GM12878 (cell line): ENCODE data around the gene TMC6. TPM values are rescaled to one million over a fixed set of nuclear protein-coding genes. Genes with fewer than 3 reads are reported as not detected.

ENCODE experiments used
- ATAC-seq: fragments of 200-7000 bp; cut with Tn5 transposase; 3 replicates; pipeline ENCODE4 v1.9.1; 2020; ENCODE audit warnings: mild to moderate bottlenecking, moderate library complexity
- BruUV-seq: library from RNA; stranded (reverse); fragments of 400-500 nt; replicated peaks from 2 replicates; lab custom pipeline; 2021; lab: Mats Ljungman, UMichigan
- CTCF ChIA-PET: fragments of 300-600 bp; sonication (Branson Sonifier 250); formaldehyde crosslinking; extraction: SDS; loops from one replicate; lab custom pipeline; 2021; ENCODE audit warnings: inconsistent platforms; lab: Yijun Ruan, JAX
- POLR2A ChIA-PET: fragments of 350-600 bp; formaldehyde crosslinking; extraction: SDS; loops from one replicate; lab custom pipeline; 2021; ENCODE audit warnings: inconsistent platforms; lab: Charles Lee
- RAD21 ChIA-PET: fragments of 300-600 bp; sonication (Branson Sonifier 250); formaldehyde crosslinking; loops from one replicate; lab custom pipeline; 2023; ENCODE audit warnings: antibody characterized with exemption; ENCODE audit not compliant: unreplicated experiment; lab: Charles Lee
- SMC1A ChIA-PET: fragments of 300-600 bp; sonication (Branson Sonifier 250); formaldehyde crosslinking; loops from one replicate; lab custom pipeline; 2023; ENCODE audit not compliant: unreplicated experiment, uncharacterized antibody; lab: Charles Lee
- DNase-seq: peaks from one replicate; pipeline ENCODE4 v3.0.0-alpha.2; 2011; ENCODE audit warnings: low read depth, low spot score
- FAIRE-seq: peaks from 3 replicates; lab custom pipeline; 2011; peaks lifted over from hg19 to GRCh38; lab: Jason Lieb, UNC
- H2AFZ ChIP-seq: 2 replicates; pipeline ENCODE4 v1.6.0; 2011; ENCODE audit warnings: low read depth, low read length, control low read depth; ENCODE audit not compliant: control insufficient read depth
- H3K27ac ChIP-seq: 2 replicates; pipeline ENCODE4 v1.5.1; 2011; ENCODE audit warnings: control low read depth; ENCODE audit not compliant: control insufficient read depth, insufficient read depth
- H3K27me3 ChIP-seq, 2 experiments: replicated peaks in 1 of 2; 2 replicates each; pipeline versions ENCODE4 v1.6.0 to v1.6.1; 2011; ENCODE audit warnings: low read length in 1 of 2; ENCODE audit not compliant: control insufficient read depth in 2 of 2, insufficient read depth in 2 of 2
- H3K36me3 ChIP-seq, 2 experiments: 2 replicates each; pipeline ENCODE4 v1.5.1; 2011; ENCODE audit warnings: low read length in 1 of 2; ENCODE audit not compliant: control insufficient read depth in 2 of 2, insufficient read depth in 2 of 2
- H3K4me1 ChIP-seq: 2 replicates; pipeline ENCODE4 v1.6.1; 2011; ENCODE audit warnings: mild to moderate bottlenecking, low read length, moderate library complexity, mixed read lengths; ENCODE audit not compliant: control insufficient read depth, insufficient read depth
- H3K4me2 ChIP-seq: 2 replicates; pipeline ENCODE4 v1.6.0; 2011; ENCODE audit warnings: control low read depth; ENCODE audit not compliant: control insufficient read depth, insufficient read depth
- H3K4me3 ChIP-seq: fragments of 200-600 bp; sonication (generic); 2 replicates; pipeline ENCODE4 v1.5.1; 2016
- H3K79me2 ChIP-seq: 2 replicates; pipeline ENCODE4 v1.6.0; 2011; ENCODE audit warnings: low read length; ENCODE audit not compliant: control insufficient read depth, insufficient read depth
- H3K9ac ChIP-seq: 2 replicates; pipeline ENCODE4 v1.8.0; 2011; ENCODE audit warnings: low read length, control low read depth, mixed read lengths; ENCODE audit not compliant: control insufficient read depth, insufficient read depth
- H3K9me3 ChIP-seq: replicated peaks from 3 replicates; pipeline ENCODE4 v1.5.1; 2011; ENCODE audit warnings: mild to moderate bottlenecking, low read length; ENCODE audit not compliant: control insufficient read depth, insufficient read depth
- H4K20me1 ChIP-seq: 2 replicates; pipeline ENCODE4 v1.6.0; 2011; ENCODE audit not compliant: control insufficient read depth, insufficient read depth
- ATF2 ChIP-seq: IDR thresholded peaks from 2 replicates; pipeline ENCODE4 v1.6.1; 2012; ENCODE audit warnings: low read length, inconsistent platforms
- ATF3 ChIP-seq: IDR thresholded peaks from 2 replicates; pipeline ENCODE4 v1.6.1; 2011; ENCODE audit warnings: low read depth, mild to moderate bottlenecking, low read length, moderate library complexity, borderline replicate concordance; ENCODE audit errors: extremely low read depth
- CBFB ChIP-seq: IDR thresholded peaks from 2 replicates; pipeline ENCODE4 v1.6.1; 2016; ENCODE audit warnings: antibody characterized with exemption, low read depth
- CEBPB ChIP-seq, 2 experiments: fragments of 150-350 bp in 1 of 2; IDR thresholded peaks; 2 replicates each; pipeline ENCODE4 v1.6.1; 2012 to 2014; ENCODE audit warnings: low read depth in 2 of 2, low read length in 2 of 2, borderline replicate concordance in 1 of 2, inconsistent platforms in 1 of 2
- CHD1 ChIP-seq: IDR thresholded peaks from 2 replicates; pipeline ENCODE4 v1.6.1; 2012; ENCODE audit warnings: low read depth, low read length, improper control_type of control experiment
- DPF2 ChIP-seq: fragments of 450-650 bp; IDR thresholded peaks from 2 replicates; pipeline ENCODE4 v1.6.1; 2017; ENCODE audit warnings: mild to moderate bottlenecking
- GABPA ChIP-seq: IDR thresholded peaks from 2 replicates; pipeline ENCODE4 v1.6.1; 2014; ENCODE audit warnings: antibody characterized with exemption, low read depth, mild to moderate bottlenecking, inconsistent platforms
- GATAD2B ChIP-seq: fragments of 450-650 bp; conservative IDR thresholded peaks from 2 replicates; pipeline ENCODE4 v1.6.1; 2017; ENCODE audit warnings: low read depth, mild to moderate bottlenecking, moderate library complexity
- IKZF1 ChIP-seq: fragments of 450-650 bp; conservative IDR thresholded peaks from 2 replicates; pipeline ENCODE4 v1.6.1; 2017; ENCODE audit warnings: antibody characterized with exemption, mild to moderate bottlenecking
- KAT2A ChIP-seq: conservative IDR thresholded peaks from 2 replicates; pipeline ENCODE4 v1.6.1; 2011; ENCODE audit warnings: low read depth, low read length; ENCODE audit not compliant: control insufficient read depth
- MTA3 ChIP-seq: IDR thresholded peaks from 2 replicates; pipeline ENCODE4 v1.6.1; 2012; ENCODE audit warnings: low read length, inconsistent platforms, borderline replicate concordance
- NFYA ChIP-seq: IDR thresholded peaks from 2 replicates; pipeline ENCODE4 v1.6.1; 2011; ENCODE audit warnings: low read depth, mild to moderate bottlenecking, low read length, improper control_type of control experiment, borderline replicate concordance
- NR2F1 ChIP-seq: fragments of 450-650 bp; conservative IDR thresholded peaks from 2 replicates; pipeline ENCODE4 v1.6.1; 2017; ENCODE audit warnings: mild to moderate bottlenecking
- POLR2AphosphoS5 ChIP-seq: IDR thresholded peaks from 2 replicates; pipeline ENCODE4 v1.6.1; 2011; ENCODE audit warnings: mild to moderate bottlenecking, low read length, inconsistent platforms
- SMARCA5 ChIP-seq: fragments of 450-650 bp; IDR thresholded peaks from 2 replicates; pipeline ENCODE4 v1.6.1; 2017; ENCODE audit warnings: mild to moderate bottlenecking
- SRF ChIP-seq, 2 experiments: IDR thresholded peaks; 2 replicates each; pipeline ENCODE4 v1.6.1; 2011; ENCODE audit warnings: low read depth in 2 of 2, low read length in 2 of 2, mild to moderate bottlenecking in 1 of 2, moderate library complexity in 1 of 2
- STAT3 ChIP-seq: IDR thresholded peaks from 2 replicates; pipeline ENCODE4 v1.6.1; 2011; ENCODE audit warnings: low read depth, low read length, improper control_type of control experiment
- SUZ12 ChIP-seq: fragments of 200-600 bp; sonication (generic); IDR thresholded peaks from one replicate; pipeline ENCODE4 v1.6.1; 2018; ENCODE audit warnings: antibody characterized with exemption, mild to moderate bottlenecking; ENCODE audit not compliant: unreplicated experiment
- WGBS: methylation state at CpG from one replicate; pipeline ENCODE4 v1.1.6; 2016; ENCODE audit warnings: low lambda C conversion rate; ENCODE audit not compliant: insufficient replicate concordance, insufficient coverage; ENCODE audit errors: missing lambda C conversion rate; 5-methylcytosine and 5-hydroxymethylcytosine counted together
- in situ Hi-C: fragments of 300-500 bp; cut with MboI; formaldehyde crosslinking; loops from 9 replicates; pipeline ENCODE4 v1.14.3; 2018; ENCODE audit warnings: mixed read lengths
- intact Hi-C: fragments of 100-400 bp; cut with micrococcal nuclease; formaldehyde crosslinking; loops from one replicate; pipeline ENCODE4 v1.14.2; 2022; ENCODE audit not compliant: unreplicated experiment
- polyA plus RNA-seq, 11 experiments: library from polyadenylated mRNA; depleted of rRNA in 4 of 11; unstranded in 6 of 11; stranded (reverse) in 5 of 11; fragments of >200 nt; fragmentation: Nextera tagmentation in 4 of 11; fragmentation: Illumina TruSeq in 1 of 11; extraction: Ambion mirVana in 4 of 11; extraction: Trizol in 1 of 11; gene quantifications; 1 replicate in 1 of 11; 2 replicates in 10 of 11; pipeline versions ENCODE4 v1.2.1 to v1.2.3, GENCODE V29; 2011 to 2016; ENCODE audit warnings: inconsistent platforms in 2 of 11, missing spikeins in 2 of 11, low read depth in 1 of 11
- total RNA-seq, 4 experiments: library from RNA; depleted of rRNA in 3 of 4; stranded (reverse); fragments of >200 nt in 3 of 4; fragmentation: Illumina TruSeq in 1 of 4; extraction: Trizol in 1 of 4; gene quantifications; 2 replicates each; pipeline versions ENCODE4 v1.2.1 to v1.2.3, GENCODE V29; 2013 to 2021
- TF ChIP-seq, protein P1 (sequence below): fragments of 450-650 bp; IDR thresholded peaks from 2 replicates; pipeline ENCODE4 v1.6.1; 2018; ENCODE audit warnings: mild to moderate bottlenecking, low read depth, moderate library complexity; ENCODE audit not compliant: partially characterized antibody

TMC6 gene
- total and polyA plus RNA-seq, 10 of the 15 experiments (the other 5 are each of a cell fraction or from before 2014, with no cell fraction given) = 1.9 to 232 (median 60.6) TPM

DNA sequence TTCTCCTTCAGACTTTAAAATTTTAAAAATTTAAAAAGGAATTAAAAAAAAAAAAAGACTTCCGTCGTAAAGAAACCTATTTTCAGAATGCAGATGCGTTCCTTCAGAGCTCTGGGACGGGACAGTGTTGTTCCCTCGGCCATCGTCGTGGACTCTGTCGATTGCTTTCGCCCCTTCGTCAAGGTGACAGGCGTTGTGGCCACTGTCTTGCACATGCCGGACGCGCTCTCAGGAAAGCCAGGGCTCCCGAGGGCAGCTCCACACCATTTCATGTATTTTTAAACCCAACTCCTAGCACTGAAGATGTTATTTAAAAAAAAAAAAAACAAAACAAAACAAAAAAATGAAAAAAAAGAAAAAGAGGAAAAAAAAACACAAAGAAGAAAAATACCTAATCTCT, 22.3 kb downstream of the TMC6 start:
- POLR2A ChIA-PET = interaction anchor here (0.5 to 0.6 kb wide), 2 partner anchors 96 to 263 kb away, joined by 5 to 6 read pairs; no protein-coding TSS in a partner anchor
- Histone ChIP-seq H3K4me1 (no peaks in the 10 kb centered on the region), H3K9ac (no peak overlapping the region), H3K36me3 (peaks cover 9 to 13% of the 10 kb centered on the region in 2 experiments), H3K27ac (no peak overlapping the region), H3K79me2 (no peaks in the 10 kb centered on the region), H3K4me2 (no peak overlapping the region), H4K20me1 (no peaks in the 10 kb centered on the region), H3K4me3 (no peak overlapping the region), H3K27me3 (no peaks in the 10 kb centered on the region), H2AFZ (no peak overlapping the region), H3K9me3 (no peaks in the 10 kb centered on the region; the same call in 2 of the 3 replicates)
- WGBS = 98% methylated on average over 15 of the region's 15 CpGs
- CTCF ChIA-PET = interaction anchor here (0.6 to 3.5 kb wide), 8 partner anchors 18 to 825 kb away, joined by 3 to 15 read pairs (median 4); no protein-coding TSS in a partner anchor
- RAD21 ChIA-PET = interaction anchor here (0.6 to 1.0 kb wide), 2 partner anchors 22 to 82 kb away, joined by 3 to 5 read pairs; no protein-coding TSS in a partner anchor
- intact Hi-C loops (no loop called here), in situ Hi-C loops (no loop called here)
- BruUV-seq = no TSS peak
- FAIRE-seq (no peak), DNase-seq (no peak), ATAC-seq (no peak)
- TF ChIP-seq IKZF1 = no peak
- no peak for TF ChIP-seq SRF (IDR thresholded peaks at IDR 0.05; ENCODE audit: low read depth in 2 of 2, low read length in 2 of 2)
- TF ChIP-seq MTA3 = no peak
- no peak for TF ChIP-seq ATF3
- no peak for TF ChIP-seq CHD1
- no peak for TF ChIP-seq DPF2
- TF ChIP-seq SMARCA5 = no peak
- no peak for TF ChIP-seq SUZ12
- no peak for TF ChIP-seq POLR2AphosphoS5
- TF ChIP-seq GABPA = no peak
- TF ChIP-seq CEBPB (IDR thresholded peaks at IDR 0.05; ENCODE audit: borderline replicate concordance in 1 of 2, low read depth in 2 of 2, low read length in 2 of 2) = no peak
- no peak for TF ChIP-seq NR2F1
- no peak for TF ChIP-seq ATF2
- TF ChIP-seq GATAD2B = no peak
- TF ChIP-seq CBFB = no peak
- TF ChIP-seq KAT2A = no peak
- TF ChIP-seq STAT3 = no peak
- TF ChIP-seq, protein P1, sequence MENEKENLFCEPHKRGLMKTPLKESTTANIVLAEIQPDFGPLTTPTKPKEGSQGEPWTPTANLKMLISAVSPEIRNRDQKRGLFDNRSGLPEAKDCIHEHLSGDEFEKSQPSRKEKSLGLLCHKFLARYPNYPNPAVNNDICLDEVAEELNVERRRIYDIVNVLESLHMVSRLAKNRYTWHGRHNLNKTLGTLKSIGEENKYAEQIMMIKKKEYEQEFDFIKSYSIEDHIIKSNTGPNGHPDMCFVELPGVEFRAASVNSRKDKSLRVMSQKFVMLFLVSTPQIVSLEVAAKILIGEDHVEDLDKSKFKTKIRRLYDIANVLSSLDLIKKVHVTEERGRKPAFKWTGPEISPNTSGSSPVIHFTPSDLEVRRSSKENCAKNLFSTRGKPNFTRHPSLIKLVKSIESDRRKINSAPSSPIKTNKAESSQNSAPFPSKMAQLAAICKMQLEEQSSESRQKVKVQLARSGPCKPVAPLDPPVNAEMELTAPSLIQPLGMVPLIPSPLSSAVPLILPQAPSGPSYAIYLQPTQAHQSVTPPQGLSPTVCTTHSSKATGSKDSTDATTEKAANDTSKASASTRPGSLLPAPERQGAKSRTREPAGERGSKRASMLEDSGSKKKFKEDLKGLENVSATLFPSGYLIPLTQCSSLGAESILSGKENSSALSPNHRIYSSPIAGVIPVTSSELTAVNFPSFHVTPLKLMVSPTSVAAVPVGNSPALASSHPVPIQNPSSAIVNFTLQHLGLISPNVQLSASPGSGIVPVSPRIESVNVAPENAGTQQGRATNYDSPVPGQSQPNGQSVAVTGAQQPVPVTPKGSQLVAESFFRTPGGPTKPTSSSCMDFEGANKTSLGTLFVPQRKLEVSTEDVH = no peak
- TF ChIP-seq NFYA = no peak
- SMC1A ChIA-PET = no interaction called here
